SIG-M5 (cell line): ENCODE data around the gene P3H4.
"Not testable (repeated sequence)": the region's sequence is repeated elsewhere in the genome, so short reads cannot be mapped to it uniquely, and the experiment has no call there.

Experiments used
- DNase-seq: peaks from one replicate; lab custom pipeline; 2025; lab: John Stamatoyannopoulos, UW

P3H4 gene, protein sequence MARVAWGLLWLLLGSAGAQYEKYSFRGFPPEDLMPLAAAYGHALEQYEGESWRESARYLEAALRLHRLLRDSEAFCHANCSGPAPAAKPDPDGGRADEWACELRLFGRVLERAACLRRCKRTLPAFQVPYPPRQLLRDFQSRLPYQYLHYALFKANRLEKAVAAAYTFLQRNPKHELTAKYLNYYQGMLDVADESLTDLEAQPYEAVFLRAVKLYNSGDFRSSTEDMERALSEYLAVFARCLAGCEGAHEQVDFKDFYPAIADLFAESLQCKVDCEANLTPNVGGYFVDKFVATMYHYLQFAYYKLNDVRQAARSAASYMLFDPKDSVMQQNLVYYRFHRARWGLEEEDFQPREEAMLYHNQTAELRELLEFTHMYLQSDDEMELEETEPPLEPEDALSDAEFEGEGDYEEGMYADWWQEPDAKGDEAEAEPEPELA

DNA sequence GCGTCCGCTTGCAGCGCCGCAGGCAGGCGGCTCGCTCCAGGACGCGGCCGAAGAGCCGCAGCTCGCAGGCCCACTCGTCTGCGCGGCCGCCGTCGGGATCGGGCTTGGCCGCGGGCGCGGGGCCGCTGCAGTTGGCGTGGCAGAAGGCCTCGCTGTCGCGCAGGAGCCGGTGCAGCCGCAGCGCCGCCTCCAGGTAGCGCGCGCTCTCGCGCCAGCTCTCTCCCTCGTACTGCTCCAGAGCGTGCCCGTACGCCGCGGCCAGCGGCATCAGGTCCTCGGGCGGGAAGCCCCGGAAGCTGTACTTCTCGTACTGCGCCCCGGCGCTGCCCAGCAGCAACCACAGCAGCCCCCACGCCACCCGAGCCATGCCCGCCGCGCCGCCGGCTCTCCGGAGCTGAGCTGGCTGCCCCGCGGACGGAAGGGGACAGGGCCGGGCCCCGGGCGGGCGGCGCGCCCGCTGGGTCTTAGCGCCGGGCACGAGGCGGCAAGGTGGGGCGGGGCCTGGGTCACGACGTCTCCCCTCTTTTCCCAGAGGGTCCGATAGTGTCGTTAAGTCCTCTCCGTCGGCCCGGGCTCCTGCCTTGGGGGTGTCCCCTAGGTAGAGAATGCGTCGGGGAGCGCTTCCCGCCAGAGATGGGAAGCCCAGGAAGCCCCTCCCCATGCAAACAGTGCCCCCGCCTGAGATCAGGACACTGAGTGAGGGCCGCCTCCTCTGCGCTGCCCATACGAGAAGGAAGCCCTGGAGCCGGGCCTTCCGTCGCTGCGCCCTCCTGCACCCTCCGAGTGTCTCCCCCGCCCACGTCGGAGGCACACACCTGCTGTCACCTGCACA lies at the start of gene P3H4:
TSS of gene P3H4 (minus strand) at position 401 of the 832 bp plus-strand sequence. CDS start at position 367, 34 bp downstream.
- DNase-seq = no peak

GRCh38 chr17:41860254-41860931 lies 48.6 kb upstream of the P3H4 start:
- no peak for DNase-seq

- not testable (repeated sequence) for DNase-seq
Observed at GRCh38 chr17:41851382-41851781, 39.6 kb upstream of the P3H4 start.

- DNase-seq = no peak
Observed at GRCh38 chr17:41849251-41849990, 37.7 kb upstream of the P3H4 start.

- no peak for DNase-seq
Observed at GRCh38 chr17:41848788-41849187, 37.0 kb upstream of the P3H4 start.

DNA sequence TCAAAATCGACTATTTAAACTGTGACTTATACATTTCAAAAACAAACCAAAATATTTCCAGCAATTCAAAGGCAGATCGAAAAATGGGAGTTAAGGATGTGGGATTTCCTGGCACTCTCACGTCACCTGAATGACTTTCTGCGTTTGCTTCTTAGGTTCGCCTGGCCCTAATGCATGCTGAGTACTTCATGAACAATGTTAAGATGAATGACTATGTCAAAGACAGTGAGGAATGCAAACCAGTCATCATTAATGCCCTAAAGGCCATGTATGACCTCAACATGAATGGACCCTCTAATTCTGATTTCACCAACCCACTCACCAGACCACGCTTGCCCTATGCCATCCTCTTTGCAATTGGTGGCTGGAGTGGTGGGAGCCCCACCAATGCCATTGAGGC lies 33.2 kb upstream of the P3H4 start:
- DNase-seq = no peak

DNA sequence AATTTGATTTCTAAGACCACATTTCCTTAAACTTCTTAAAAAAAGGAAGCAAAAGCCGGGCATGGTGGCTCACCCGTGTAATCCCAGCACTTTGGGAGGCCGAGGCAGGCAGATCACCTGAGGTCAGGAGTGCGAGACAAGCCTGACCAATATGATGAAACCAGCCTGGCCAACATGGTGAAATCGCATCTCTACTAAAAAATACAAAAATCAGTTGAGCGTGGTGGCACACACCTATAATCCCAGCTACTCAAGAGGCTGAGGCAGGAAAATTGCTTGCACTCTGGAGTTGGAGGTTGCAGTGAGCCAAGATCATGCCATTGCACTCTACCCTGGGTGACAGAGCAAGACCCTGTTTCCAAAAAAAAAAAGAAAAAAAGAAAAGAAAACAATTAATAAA lies 29.0 kb upstream of the P3H4 start:
- not testable (repeated sequence) for DNase-seq

GRCh38 chr17:41839448-41839847 lies 27.7 kb upstream of the P3H4 start:
- not testable (repeated sequence) for DNase-seq

- no peak for DNase-seq
Observed at GRCh38 chr17:41837761-41838538, 26.2 kb upstream of the P3H4 start, which contains the start of gene KLHL10. KLHL10 (plus strand) TSS chr17:41837825; CDS start chr17:41837933, 108 bp downstream.

- DNase-seq = no peak
Observed at GRCh38 chr17:41836550-41837196, 24.9 kb upstream of the P3H4 start.

DNA sequence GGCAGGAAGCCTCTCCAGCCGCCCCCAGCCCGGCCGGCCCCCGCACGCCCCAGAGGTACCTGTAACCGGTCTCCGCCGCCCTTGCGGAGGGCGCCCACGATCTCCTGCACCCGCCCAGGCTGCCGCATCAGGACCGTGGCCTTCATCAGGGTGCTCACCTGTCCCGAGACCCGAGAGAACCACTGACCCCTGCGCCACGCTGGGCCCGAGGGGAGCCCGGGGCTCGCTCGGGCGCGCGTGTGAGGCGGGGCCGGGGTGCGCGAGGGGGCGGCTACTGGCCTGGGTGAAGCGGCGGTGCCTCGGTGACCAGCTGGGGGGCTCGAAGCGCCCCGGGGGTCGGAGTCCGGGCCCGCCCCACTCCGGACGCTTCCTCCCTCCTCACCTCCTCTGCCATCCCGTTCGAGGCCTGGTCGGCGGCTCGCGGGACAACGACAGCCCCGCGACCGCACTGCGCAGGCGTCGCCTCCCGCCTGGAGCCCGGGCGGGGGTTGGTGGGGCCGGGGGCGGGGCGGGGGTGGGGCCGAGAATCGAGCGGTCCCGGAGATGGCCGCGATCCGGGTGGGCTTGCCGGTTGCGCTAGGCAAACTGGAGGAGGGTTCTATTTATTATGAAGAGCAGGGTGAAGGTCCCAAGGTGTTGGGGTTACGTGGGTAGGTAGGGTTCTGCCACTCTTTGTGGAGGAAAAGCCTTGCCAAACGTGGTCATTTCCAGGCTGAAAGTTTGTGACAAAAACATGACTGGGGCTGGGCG lies 24.2 kb upstream of the P3H4 start, which contains the start of gene NT5C3B:
TSS of gene NT5C3B (minus strand) at position 433 of the 750 bp plus-strand sequence. CDS start at position 394, 39 bp downstream.
- no peak for DNase-seq

DNA sequence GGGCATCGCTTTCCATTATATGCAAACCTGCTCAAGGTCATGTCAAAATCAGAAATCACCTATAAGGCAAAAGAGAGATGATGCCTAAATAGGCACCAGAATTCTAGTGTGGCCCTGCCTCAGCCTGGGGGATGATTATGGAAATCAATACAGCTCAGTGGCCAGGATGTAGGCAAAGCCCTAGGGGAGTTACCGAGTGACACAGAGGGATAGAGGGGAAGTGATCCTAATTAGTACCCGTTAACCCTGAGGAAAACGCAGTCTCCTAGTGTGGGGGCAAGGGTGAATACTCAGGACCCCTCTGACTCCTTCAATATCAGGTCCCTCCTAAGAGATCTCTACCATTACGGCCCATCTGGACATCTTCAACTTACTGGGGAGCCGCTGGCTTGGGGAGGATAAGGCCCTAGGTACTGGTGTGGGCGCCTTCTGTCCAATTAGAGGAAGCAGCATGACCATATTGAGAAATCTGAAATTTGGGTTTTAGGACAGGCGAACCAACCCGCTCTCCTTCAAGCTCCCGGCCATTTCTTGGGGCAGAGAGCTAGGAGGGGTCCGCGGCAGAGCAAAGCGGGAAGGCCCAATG lies 23.6 kb upstream of the P3H4 start:
- DNase-seq = no peak

GRCh38 chr17:41829961-41830360 lies 18.2 kb upstream of the P3H4 start:
- not testable (repeated sequence) for DNase-seq

DNA sequence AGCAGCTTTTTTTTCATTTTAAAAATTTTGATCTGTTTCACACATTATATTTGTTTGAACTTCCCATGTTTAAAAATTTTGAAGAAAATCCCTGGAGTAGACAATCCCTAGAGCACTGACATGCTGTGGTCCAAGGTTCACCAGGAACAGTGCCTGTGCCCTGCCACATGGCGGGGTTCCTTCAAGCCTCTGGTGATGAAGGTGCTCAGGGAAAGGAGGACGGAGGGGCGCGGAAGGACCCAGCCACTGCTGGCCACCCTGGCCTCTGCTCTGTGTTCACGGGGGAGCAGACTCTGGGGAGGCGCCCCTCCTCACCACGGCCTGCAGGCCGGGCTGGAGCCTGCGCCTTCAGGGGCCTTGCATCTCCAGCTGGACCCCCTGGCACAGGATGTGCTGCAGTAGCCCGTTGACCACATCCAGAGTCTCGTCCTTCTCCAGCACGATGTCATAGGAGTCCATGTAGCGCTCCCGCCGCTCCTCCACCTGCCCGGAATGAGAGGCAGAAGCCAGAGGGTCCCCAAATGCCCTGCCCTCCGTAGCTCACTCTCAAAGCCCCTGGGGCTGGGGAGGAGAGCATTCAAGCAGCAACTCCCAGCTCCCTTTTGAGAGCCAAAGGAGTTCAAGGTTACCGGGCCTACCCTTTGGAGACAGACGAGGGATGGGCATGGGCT lies 13.6 kb upstream of the P3H4 start:
- DNase-seq = no peak

DNA sequence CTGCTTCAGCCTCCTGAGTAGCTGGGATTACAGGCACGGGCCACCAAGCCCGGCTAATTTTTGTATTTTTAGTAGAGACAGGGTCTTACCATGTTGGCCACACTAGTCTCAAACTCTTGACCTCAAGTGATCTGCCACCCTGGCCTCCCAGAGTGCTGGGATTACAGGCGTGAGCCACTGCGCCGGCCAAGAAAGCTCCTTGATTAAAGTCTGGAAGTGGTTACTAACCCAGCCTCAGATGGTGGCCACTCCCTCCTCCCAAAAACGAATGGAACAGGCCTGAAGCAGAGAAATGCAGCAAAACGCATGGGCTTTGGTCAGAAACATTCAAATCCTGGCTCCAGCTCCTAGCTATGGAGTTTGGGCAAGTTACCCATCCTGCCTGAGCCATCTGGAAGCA lies 12.3 kb upstream of the P3H4 start:
- no peak for DNase-seq

DNA sequence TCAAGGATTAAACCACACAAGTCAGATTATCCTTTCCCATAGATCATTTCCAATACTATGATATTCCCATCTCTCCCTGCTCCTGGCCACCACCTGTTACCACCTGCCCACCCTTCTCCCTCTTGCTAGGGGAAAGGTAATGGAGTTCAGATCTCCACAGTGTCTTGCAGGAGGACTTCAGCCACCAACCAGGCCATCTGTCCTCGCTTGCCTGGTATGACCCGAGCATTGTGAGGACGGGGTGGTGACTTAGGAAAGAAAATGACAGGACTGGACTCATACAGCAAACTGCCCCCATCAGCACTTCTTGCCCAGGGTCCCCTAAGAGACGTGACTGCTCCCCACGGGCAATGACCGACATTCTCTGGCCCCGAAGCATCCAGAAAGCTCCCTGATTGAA lies 11.8 kb upstream of the P3H4 start:
- DNase-seq = no peak

DNA sequence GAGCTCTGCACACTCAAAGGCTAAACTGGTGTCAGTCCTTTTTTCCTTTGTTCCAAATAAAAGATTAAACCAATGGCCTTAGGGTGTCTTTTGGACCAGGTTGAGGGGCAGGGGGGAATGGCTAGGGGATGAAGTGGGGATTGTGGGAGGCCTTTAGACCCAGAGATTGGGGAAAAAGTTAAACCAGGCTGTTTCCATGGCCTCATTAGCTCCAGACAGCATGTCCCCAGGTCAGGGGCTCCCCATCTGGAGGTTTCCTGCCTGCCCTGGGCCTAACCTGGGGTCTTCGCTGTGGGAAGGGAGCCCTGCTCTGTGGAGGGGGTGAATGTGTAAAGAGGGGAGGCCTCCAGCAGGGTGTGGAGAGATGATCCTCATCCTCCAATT lies 11.4 kb upstream of the P3H4 start:
- no peak for DNase-seq
